Measurements from ENCODE around the gene CNGB1.
"Not testable (repeated sequence)": the region's sequence is repeated elsewhere in the genome, so short reads cannot be mapped to it uniquely, and the experiment has no call there.

The CNGB1 gene

DNA sequence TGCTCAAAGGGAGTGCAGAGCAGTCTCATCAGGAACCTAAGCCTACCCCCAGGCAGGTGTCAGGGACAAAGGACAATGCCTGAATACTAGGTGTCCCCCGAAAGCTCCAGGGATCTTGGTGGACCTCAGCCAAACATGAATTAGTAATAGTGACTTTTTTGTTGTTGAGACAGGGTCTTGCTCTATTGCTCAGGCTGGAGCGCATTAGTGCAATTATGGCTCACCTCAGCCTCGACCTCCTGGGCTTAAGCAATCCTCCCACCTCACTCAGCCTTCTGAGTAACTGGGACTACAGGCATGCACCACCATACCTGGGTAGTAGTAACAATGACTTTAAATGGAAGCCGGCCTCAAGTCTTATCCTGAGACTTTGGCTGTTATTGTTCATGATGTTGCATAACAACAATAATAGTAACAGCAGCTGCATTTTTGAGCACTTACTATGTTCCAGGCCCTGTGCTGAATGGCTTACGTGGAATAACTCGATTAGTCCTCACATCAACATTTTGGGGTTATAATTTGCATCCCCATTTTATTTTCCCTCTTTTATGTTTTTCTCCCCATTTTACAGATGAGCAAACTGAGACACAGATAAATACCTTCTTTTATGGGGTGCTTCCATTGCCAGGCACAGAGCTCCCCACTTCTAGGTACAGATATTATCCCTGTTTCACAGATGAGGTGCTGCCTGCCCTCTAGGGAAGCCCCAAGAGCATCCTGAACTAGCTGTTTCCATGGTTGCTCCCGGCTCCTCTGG lies 19.5 kb downstream of the CNGB1 start:
- DNase-seq (ENCODE audit: low read depth) = no peak

DNA sequence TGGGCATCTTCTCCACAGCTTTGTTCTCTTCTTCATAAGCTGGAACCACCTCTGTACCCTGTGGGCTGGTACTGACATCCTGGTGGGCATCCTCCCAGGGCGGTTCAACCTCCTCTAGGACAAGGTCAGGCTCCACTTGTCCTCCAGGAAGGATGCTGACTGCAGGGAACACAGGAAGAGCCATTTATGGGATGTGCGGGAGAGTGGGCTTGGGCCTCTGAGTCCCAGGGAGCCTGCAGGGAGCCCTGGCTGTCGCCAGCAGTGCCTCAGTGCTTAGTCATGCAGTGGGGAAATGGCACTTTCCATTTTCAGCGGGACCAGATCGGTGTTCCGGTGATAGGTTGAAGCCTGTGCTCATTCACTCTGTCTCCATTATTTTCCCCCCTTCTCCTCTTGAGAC lies 20.5 kb downstream of the CNGB1 start:
- no peak for DNase-seq (ENCODE audit: low read depth)

DNA sequence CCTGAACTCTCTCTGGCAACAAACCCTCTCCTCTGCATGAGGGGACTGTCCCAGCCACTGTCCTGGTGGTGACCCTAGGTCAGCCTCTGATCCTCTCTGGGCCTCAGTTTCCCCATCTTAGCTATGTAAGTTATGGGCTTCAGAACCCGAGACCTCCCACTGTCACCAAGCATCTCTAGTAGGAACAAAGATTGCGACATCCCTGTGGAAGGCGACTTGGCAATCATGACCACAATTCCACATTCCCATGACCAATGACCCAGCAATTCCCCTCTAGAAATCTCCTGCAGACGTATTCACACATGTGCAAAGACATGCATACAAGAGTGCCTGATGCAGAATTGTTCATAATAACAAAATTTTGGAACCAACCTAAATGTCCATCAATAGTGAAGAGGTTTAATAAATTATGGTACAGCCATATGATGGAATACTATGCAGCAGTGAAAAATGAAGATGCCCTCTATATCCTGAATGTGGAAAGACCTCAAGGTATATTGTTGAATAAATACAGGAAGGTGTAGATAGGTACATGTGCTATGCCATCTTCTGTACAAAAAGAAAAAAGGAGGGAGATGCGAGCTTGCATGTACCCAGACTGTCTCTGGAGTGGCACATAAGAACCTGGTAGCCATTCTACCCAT lies 21.2 kb downstream of the CNGB1 start:
- DNase-seq (ENCODE audit: low read depth) = no peak

DNA sequence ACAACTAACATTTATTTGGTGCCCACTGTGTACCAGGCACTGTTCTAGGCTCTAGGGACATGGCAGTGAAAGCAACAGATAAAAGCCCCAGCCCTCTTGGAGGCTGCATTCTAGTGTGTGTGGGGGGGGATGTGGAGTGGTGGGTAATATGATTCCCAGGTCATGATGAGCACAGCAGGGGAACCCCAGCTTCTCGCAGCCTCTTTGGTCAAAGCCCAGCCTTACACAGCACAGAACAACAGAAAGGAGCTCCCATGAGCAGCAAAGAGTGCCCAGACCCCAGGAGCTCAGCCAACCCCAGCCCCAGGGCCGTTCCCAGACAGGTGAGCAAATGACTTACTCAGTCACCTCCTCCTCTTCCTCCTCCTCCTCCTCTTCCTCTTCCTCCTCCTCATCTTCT lies 21.9 kb downstream of the CNGB1 start:
- DNase-seq (ENCODE audit: low read depth) = no peak

DNA sequence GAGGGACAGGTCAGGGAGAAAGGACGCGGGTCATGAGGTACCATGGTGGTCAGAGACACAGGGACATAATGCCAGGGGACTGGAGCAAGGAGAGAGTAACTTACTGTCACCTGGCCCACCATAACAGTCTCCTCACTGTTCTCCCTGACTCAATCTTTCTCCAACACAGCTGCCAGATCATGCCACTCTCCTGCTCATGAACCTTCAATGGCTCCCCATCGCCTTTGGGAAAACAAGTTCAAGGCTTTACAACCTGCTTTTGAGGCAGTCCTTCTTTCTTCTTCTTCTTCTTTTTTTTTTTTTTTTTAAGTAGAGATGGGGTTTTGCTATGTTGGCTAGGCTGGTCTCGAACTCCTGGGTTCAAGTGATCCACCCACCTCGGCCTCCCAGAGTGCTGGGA lies 22.9 kb downstream of the CNGB1 start:
- DNase-seq (ENCODE audit: low read depth) = no peak

DNA sequence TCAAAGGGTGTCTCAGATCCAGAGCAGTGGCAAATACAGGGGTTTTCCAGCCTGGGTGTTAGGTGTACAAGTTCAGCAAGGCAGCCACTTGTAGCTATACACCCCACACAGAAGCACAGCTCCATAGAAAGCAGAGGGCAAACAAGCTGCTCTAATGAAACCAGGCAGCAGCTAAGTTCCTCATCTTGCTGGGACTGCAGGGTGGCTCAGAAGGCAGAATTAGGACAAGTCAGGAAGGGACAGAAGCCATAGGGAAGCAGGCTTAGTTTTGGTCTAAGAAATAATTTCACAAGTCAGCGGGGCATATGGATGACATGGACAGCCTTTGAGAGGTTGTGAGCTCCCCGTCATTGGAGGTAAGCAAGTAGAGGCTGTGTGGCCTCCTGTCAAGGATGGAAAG lies 23.7 kb downstream of the CNGB1 start:
- no peak for DNase-seq (ENCODE audit: low read depth)

DNA sequence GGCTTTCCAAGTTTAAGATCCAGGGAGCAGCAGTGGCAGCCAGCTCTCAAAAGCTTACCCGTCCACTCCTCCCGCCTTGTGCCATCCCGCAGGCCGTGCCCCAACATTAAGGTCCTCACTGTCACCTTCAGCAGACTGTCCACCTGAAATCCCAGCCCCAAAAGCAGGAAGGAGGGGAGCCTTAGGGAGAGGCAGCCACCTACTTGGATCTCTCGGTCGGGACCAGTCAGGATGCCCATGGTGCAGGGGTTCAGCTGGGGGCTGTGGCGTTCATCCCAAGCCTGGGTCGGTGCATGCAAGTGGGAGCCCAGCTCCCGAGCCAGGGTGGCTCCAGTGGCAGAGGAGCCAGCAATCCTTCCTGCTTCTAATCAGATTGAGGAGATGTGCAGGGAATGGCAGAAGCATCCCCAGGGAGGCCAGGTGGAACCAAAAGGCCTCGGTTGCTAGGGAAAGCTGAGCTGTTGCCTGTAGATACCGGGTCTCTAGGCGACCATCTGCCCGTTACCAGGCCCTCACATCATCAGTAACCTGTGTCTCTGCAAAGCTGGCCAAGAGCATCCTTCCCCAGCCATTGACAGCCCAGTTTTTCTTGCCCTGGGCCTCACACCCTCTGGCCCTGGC lies 24.6 kb downstream of the CNGB1 start:
- DNase-seq (ENCODE audit: low read depth) = no peak

DNA sequence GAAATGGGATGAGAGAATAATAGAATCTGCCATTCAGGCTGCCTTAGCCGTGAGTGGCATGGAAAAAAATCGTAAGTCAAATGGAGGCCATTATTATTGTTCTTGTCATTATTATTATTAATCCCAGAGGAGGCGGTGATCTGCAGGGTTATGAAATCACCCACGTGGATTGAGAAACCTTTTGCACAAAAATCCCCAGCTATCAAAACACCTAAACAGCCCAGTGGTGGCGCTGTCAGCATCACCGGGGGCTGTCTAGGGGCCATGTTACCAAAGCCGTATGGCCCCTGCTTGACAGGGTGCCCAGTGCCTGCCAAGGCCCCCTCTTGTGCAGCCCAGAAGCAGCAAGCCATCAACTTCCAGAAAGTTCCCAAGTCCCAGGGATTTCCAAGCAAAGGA lies 25.2 kb downstream of the CNGB1 start:
- no peak for DNase-seq (ENCODE audit: low read depth)

DNA sequence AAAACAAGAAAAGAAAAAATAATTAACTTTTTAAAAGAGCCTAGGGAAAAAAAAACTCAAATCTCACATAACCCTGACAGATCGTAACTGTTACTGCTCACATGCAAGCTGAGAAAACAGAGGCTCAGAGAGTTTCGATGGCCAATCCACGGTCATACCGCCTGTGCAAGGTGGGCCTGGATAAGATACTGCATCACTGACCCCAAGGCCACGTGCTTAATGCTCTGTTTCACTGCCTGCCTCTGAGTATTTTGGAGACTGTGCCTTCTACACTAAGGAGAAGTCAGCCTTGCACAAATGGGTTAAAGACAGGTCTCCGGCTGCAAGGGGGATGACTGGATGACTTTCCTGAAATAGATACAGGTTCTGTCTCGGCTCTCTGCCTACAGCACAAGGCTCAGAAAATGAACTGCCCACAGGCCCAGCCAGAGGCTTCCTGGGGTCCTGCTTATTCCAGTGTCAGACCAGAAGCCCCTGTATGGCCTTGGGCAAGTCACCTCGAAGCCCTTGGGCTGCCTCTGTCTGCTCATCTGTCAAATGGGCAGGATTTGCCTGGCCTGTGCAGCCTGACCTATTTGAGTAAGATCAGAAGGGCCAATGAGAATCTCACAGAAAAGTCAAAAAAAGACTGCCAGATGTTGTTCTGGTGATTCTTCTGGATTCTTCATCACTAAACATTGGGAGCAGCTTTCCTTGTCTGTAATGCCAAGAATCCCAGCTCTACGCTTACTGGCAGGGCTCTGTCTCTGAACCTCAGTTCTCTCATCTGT lies 25.8 kb downstream of the CNGB1 start:
- DNase-seq (ENCODE audit: low read depth) = no peak

DNA sequence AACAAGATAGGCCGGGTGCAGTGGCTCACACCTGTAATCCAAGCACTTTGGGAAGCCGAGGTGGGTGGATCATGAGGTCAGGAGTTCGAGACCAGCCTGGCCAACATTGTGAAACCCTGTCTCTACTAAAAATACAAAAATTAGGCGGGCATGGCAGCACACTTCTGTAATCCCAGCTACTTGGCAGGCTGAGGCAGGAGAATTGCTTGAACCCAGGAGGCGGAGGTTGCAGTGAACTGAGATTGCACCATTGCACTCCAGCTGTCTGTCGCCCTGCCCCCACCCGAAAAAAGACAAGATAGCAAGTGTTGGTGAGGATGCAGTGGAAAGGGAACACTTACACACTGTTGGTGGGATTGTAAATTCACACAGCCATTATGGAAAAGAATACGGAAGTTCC lies 27.5 kb downstream of the CNGB1 start:
- DNase-seq (ENCODE audit: low read depth) = not testable (repeated sequence)

DNA sequence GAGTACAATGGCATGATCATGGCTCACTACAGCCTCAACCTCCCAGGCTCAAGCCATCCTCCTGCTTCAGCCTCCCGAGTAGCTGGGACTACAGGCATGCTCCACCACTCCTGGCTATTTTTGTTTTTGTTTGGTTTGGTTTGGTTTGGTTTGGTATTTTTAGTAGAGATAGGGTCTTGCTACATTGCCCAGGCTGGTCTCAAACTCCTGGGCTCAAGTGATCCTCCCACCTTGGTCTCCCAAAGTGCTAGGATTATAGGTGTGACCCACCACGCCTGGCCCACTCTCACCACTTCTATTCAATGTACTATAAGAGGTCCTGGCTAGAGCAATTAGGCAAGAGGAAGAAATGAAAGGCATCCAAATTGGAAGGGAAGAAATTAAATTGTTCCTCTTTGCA lies 29.0 kb downstream of the CNGB1 start:
- DNase-seq (ENCODE audit: low read depth) = not testable (repeated sequence)

DNA sequence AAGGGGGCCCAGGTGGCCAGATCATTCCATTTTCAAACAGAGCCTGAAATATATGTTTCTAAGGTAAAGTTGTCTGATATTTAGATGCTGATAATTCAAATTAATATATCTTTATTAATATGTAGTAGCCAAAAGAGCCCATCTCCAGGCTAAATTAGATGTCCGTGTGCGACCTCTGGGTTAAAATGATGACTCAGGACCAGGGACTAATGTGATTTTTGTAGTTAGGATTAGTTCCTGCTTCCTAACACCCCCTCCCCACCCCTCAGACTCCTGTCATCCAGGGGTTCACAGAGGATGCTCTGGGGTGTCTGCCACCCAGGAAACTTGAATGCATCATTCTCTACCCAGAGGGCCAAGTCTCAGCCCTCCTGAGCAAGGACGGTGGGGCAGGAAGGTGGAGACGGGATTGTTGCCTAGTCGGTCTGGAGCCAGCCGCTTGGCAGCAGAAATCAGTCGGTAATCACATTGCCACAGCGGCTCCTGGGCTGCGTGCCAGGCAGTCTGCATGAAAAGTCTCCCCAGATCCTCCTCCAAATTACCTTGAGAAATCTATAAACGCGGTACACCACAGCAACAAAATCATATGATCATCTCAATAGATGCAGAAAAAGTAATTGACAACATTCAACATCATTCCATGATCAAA lies 29.8 kb downstream of the CNGB1 start:
- DNase-seq (ENCODE audit: low read depth) = no peak

DNA sequence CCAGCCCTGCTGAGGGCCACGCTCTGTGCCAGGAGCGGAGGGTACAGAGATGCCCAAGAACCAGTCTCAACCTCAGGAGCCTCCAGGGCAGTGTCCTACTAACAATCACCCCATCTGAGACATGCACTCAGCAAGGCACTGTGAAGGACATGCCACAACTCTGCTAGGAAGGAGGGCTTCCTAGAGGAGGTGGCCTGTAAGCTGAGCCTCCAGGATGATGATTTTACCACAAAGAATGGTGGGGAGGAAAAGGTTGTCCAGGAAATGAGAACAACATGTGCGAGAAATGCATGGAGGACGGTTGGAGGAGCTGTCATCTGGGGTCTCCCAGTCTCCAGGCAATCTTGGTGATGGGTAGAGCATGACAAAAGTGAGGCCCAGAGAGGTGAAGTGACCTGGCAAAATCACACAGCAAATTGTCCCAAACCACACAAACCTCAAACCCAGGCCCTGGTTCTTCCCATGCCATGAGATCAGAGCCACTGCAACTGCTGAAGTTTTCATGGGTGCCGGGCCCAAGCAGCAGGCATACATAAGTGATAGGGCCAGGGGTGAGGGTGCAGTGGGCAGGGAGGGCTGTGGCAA lies 30.5 kb downstream of the CNGB1 start:
- DNase-seq (ENCODE audit: low read depth) = no peak

DNA sequence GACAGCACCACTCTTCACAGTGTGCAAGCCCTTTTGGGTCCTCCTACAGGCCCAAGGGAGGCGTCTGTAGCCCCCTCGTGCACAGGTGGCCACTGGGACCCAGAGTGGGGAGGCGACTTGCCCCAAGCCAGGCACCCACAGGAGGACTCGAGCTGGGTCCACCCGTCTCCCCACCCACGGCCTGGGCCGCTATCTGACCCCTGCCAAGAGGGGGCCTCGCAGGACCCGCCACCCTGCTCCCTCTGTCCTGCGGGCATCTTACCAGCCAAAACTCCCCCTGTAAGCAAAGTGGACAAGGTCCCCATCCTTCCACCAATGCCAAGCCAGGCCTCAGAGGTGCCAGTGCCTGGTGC lies 31.1 kb downstream of the CNGB1 start:
- DNase-seq (ENCODE audit: low read depth) = no peak

DNA sequence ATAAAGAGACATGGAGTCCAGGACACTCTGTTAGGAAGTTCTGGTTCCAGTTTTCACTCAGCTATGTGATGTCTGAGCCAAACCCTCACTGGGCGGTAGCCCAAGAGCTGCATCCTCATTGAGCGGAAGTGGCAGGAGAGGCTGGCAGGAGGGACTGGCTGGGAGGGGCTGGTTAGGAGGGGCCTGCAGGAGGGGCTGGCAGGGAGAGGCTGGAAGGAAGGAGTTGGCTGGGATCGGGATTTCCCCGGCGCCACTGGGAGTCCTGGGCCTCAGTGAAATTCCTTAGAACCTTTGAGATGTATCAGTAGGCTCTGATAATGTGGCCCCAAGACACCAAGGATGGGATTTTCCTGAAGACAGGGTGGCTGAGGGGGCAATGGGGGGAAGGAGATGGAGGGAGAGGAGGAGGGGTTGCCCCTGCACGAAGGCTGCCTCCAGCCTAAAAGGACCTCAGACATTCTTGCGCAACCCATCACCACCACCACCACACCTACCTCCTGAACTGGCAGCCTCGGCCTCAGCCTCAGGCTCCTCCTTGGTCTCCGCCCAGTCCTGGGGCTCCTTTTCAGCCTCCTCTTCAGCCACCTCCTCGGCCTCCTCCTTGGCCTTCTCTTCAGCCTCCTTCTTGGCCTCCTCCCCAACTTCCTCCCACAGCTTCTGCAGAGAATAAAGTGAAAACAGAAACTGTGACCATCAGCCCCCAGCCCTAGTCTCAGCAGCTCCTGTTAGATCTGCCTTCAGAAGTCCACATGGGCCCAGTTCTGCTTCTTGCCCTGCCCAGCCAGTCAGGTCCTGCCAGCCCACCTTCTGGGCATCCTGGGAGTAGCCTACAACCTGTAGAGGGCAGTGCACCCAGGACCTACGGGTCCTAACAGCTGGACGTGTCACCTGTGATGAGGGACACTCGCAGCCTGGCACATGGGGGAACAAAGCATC lies 31.7 kb downstream of the CNGB1 start:
- no peak for DNase-seq (ENCODE audit: low read depth)

DNA sequence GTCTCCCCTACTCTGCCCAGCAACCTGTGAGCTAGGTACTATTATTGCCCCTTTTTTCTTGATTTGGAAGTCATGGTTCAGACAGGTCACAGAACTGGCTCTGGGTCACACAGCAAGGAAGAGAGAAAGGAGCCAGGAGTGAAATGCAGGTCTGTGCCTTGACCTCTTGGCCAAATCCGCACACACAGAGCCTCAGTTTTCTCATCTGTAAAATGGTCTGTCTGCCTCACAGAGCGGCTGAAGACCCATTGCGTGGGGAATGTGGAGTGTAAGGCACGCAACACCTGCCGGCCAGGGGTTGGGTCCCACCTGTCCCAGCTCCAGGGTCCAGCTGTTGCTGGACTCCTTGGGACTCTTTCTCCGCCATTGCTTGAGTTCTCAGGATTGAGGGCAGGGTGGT lies 32.4 kb downstream of the CNGB1 start:
- DNase-seq (ENCODE audit: low read depth) = no peak

DNA sequence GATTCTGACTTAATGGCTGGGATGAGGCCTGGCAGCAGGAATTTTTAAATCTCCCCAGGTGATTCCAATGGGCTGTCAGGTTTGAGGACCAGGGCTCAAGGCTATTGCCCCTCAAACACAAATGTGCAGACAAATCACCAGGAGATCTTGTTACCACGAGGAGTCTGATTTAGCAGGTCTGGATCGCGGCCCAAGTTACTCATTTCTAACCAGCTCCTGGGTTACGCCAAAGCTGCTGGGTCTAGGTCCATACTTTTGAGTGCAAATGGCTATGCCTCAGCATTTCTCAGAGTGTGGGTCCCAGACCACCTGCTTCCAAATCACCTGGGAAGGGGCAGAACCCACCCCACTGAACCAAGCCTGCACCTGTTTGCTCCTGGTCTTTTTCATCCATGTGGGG lies 33.1 kb downstream of the CNGB1 start:
- DNase-seq (ENCODE audit: low read depth) = no peak

DNA sequence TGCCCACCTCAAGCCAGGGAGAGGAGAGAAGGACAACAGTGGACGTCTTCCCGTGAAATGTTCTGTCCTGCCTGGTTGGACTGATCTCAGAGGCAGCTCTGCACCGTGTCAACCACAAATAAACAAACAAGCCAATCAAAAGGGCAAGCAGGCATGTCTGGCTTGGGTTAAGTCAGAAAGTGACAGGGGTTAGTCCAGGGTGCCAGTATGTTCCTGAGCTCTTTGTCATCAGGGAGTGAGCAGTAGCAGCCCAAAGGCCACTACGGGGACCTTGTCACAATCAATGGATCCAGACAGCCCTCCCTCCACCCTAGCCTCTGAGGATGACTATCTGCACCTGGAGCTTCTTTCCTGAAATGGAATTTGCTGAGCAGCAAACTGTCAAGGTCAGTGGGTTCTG lies 35.0 kb downstream of the CNGB1 start:
- DNase-seq (ENCODE audit: low read depth) = no peak

DNA sequence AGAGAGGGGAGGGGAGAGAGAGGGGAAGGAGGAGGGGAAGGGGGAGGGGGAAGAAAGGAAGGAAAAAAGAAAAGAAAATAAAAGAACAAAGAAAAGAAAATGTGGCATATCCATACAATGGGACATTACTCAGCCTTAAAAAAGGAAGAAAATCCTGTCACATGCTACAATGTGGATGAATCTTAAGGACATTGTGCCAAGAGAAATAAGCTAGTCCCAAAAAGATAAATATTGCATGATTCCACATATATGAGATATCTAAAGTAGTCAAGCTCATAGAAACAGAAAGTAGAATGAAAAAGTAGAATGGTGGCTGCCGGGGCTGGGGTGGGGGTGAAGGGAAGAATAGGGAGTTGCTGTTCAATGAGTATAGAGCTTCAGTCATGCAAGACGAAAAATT lies 40.4 kb downstream of the CNGB1 start:
- no peak for DNase-seq (ENCODE audit: low read depth)

DNA sequence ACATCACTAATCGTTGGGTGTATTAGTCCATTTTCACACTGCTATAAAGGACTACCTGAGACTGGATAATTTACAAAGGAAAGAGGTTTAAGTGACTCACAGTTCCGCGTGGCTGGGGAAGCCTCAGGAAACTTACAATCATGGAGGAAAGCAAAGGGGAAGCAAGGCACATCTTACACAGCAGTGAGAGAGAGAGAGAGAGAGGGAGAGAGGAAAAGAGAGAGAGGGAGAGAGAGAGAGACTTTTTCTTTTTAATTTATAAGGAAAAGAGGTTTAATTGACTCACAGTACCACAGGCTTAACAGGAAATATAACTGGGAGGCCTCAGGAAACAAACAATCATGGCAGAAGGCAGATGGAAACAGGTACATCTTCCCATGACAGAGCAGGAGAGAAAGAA lies 41.7 kb downstream of the CNGB1 start:
- no peak for DNase-seq (ENCODE audit: low read depth)

DNA sequence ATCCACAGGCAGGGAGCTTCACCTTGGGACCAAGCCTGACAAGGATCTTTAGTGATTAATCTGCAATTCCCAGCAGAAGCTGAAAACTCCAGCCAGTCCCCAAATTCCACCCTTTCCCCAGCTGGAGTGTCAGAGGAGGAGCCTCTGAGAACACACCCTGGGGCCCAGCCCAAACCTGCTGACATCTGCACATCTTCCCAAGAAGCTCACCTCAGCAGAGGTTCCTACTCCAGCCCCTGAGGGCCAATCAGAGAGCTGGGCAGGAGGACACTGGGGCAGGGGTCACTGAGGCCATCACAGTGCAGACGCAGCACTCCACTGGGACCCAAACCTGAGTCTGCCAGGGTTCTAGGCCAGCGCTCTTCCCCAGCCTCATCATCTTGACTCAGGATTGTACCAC lies 44.9 kb downstream of the CNGB1 start:
- DNase-seq (ENCODE audit: low read depth) = no peak
